Caki2 (cell line): ENCODE measurements around the gene FKBP2. TPM values are rescaled to one million over a fixed set of nuclear protein-coding genes. Genes with fewer than 3 reads are reported as not detected.

ENCODE experiments used
- DNase-seq: peaks from one replicate; pipeline ENCODE4 v3.0.0-alpha.2; 2015; ENCODE audit warnings: low read depth
- in situ Hi-C: cut with HindIII; loops from 2 replicates; pipeline ENCODE4 v1.10.0; 2016; ENCODE audit warnings: low sequenced_read_pairs, low pct_unique_long_range_greater_than_20kb, mixed read lengths
- total RNA-seq: library from RNA; depleted of rRNA; stranded (reverse); fragments of >200 nt; shearing (Covaris generic); gene quantifications from 2 replicates; pipeline ENCODE4 v1.2.3, GENCODE V29; 2014; ENCODE audit warnings: low replicate concordance; rRNA removed

Gene FKBP2
- total RNA-seq, result 24.2 and 46.1 TPM in 2 replicates

- in situ Hi-C loops, result no loop called here
Measured at GRCh38 chr11:64240435-64241240, at the start of gene FKBP2. Gene FKBP2, plus strand, starts transcription at chr11:64241095. Its CDS starts 1,293 bp downstream, at chr11:64242388.

GRCh38 chr11:64192434-64192833, 48.5 kb upstream of the FKBP2 start:
- in situ Hi-C loops, result no loop called here
- no peak for DNase-seq

More at GRCh38 chr11:64240435-64241240, at the start of gene FKBP2:
- DNase-seq, result peak; percentile 93

- DNase-seq, result no peak
- in situ Hi-C loops, result no loop called here
Measured at GRCh38 chr11:64196626-64197025, 44.3 kb upstream of the FKBP2 start.

- no peak for DNase-seq
- in situ Hi-C loops, result no loop called here
Measured at GRCh38 chr11:64198511-64198910, 42.4 kb upstream of the FKBP2 start.

- no peak for DNase-seq
- in situ Hi-C loops, result no loop called here
Measured at GRCh38 chr11:64201543-64201942, 39.4 kb upstream of the FKBP2 start.

GRCh38 chr11:64202992-64203391, 37.9 kb upstream of the FKBP2 start:
- DNase-seq, result no peak
- in situ Hi-C loops, result no loop called here

- DNase-seq, result no peak
- in situ Hi-C loops, result no loop called here
Measured at GRCh38 chr11:64203421-64204079, 37.3 kb upstream of the FKBP2 start.

- in situ Hi-C loops, result no loop called here
- no peak for DNase-seq
Measured at GRCh38 chr11:64204080-64204440, 36.8 kb upstream of the FKBP2 start.

GRCh38 chr11:64204464-64204989, 36.4 kb upstream of the FKBP2 start:
- in situ Hi-C loops, result no loop called here
- peak; percentile 82 for DNase-seq

GRCh38 chr11:64206457-64207255, 34.2 kb upstream of the FKBP2 start, which contains the start of gene FERMT3:
Gene FERMT3, plus strand, starts transcription at chr11:64206721. Its CDS starts 644 bp downstream, at chr11:64207365.
- no peak for DNase-seq
- in situ Hi-C loops, result no loop called here

GRCh38 chr11:64207256-64208085, 33.4 kb upstream of the FKBP2 start:
- DNase-seq, result no peak
- in situ Hi-C loops, result no loop called here

GRCh38 chr11:64208086-64208795, 32.7 kb upstream of the FKBP2 start:
- in situ Hi-C loops, result no loop called here
- no peak for DNase-seq

- in situ Hi-C loops, result no loop called here
- no peak for DNase-seq
Measured at GRCh38 chr11:64208796-64209562, 31.9 kb upstream of the FKBP2 start.

GRCh38 chr11:64209563-64209843, 31.4 kb upstream of the FKBP2 start:
- no peak for DNase-seq
- in situ Hi-C loops, result no loop called here

- in situ Hi-C loops, result no loop called here
- no peak for DNase-seq
Measured at GRCh38 chr11:64210301-64211020, 30.4 kb upstream of the FKBP2 start.

GRCh38 chr11:64211181-64211872, 29.6 kb upstream of the FKBP2 start:
- no peak for DNase-seq
- in situ Hi-C loops, result no loop called here
